K562 (cell line): ENCODE measurements around the gene CDHR1. TPM values are rescaled to one million over a fixed set of nuclear protein-coding genes. Genes with fewer than 3 reads are reported as not detected.

Source experiments
- ATAC-seq: fragments of 200-7000 bp; cut with Tn5 transposase; 3 replicates; pipeline ENCODE4 v1.9.1; 2020; ENCODE audit warnings: moderate library complexity
- BruUV-seq: library from RNA; stranded (reverse); fragments of 400-500 nt; replicated peaks from 2 replicates; lab custom pipeline; 2021; lab: Mats Ljungman, UMichigan
- CTCF ChIA-PET: fragments of 300-600 bp; formaldehyde crosslinking; extraction: SDS; loops from one replicate; lab custom pipeline; 2021; ENCODE audit warnings: low intra/inter-chr PET ratio; lab: Yijun Ruan, JAX
- POLR2A ChIA-PET: fragments of 300-600, 350-650 bp; sonication (Branson Sonifier 250); formaldehyde crosslinking; extraction: SDS; loops from one replicate; lab custom pipeline; 2021; ENCODE audit warnings: antibody characterized with exemption, inconsistent platforms; lab: Yijun Ruan, JAX
- DNase-seq, 4 experiments: peaks; one replicate each; pipeline versions ENCODE4 v3.0.0 to v3.0.0-alpha.2; 2011 to 2018; ENCODE audit warnings: low spot score in 3 of 4, mixed read lengths in 3 of 4; ENCODE audit errors: extremely low read depth in 1 of 4
- FAIRE-seq: peaks from 2 replicates; lab custom pipeline; 2011; peaks lifted over from hg19 to GRCh38; lab: Jason Lieb, UNC
- H2AFZ ChIP-seq: 2 replicates; pipeline ENCODE4 v1.6.0; 2011; ENCODE audit warnings: low read depth, low read length, control low read depth, inconsistent platforms
- H3K27ac ChIP-seq: fragments of 200-600 bp; 3 replicates; pipeline ENCODE4 v1.8.0; 2011; ENCODE audit warnings: low read depth, mild to moderate bottlenecking, control low read depth, inconsistent platforms, low read length, moderate library complexity, mixed read lengths; ENCODE audit errors: extremely low read depth
- H3K27me3 ChIP-seq, 2 experiments: fragments of 300-600 bp in 1 of 2; 2 replicates in 1 of 2; 3 replicates in 1 of 2; pipeline versions ENCODE4 v1.6.0 to v1.8.0; 2011; ENCODE audit warnings: inconsistent platforms in 2 of 2, low read length in 2 of 2, mild to moderate bottlenecking in 1 of 2, mixed read lengths in 1 of 2, moderate library complexity in 1 of 2; ENCODE audit not compliant: control insufficient read depth in 2 of 2, insufficient read depth in 2 of 2
- H3K36me3 ChIP-seq: fragments of 300-600 bp; 3 replicates; pipeline ENCODE4 v1.8.0; 2011; ENCODE audit warnings: mild to moderate bottlenecking, low read length, inconsistent platforms; ENCODE audit not compliant: control insufficient read depth, insufficient read depth
- H3K4me1 ChIP-seq, 2 experiments: fragments of 200-600 bp in 1 of 2; replicated peaks in 1 of 2; 2 replicates in 1 of 2; 3 replicates in 1 of 2; pipeline versions ENCODE4 v1.5.1 to v1.8.0; 2011; ENCODE audit warnings: inconsistent platforms in 2 of 2, low read length in 2 of 2, mild to moderate bottlenecking in 1 of 2, mixed read lengths in 1 of 2, moderate library complexity in 1 of 2; ENCODE audit not compliant: control insufficient read depth in 2 of 2, insufficient read depth in 2 of 2
- H3K4me2 ChIP-seq: 2 replicates; pipeline ENCODE4 v1.6.1; 2011; ENCODE audit warnings: low read length, control low read depth, inconsistent platforms, mixed read lengths; ENCODE audit not compliant: insufficient read depth
- H3K4me3 ChIP-seq: fragments of 200-600 bp; sonication (generic), shearing (Covaris generic); 2 replicates; pipeline ENCODE4 v1.5.1; 2016; ENCODE audit warnings: control low read depth, inconsistent platforms
- H3K79me2 ChIP-seq: fragments of 200-600 bp; 3 replicates; pipeline ENCODE4 v1.8.0; 2011; ENCODE audit warnings: low read length, inconsistent platforms; ENCODE audit not compliant: control insufficient read depth, insufficient read depth
- H3K9ac ChIP-seq, 2 experiments: 2 replicates each; pipeline versions ENCODE4 v1.6.0 to v1.6.1; 2011; ENCODE audit warnings: low read depth in 2 of 2, low read length in 2 of 2, control low read depth in 1 of 2, inconsistent platforms in 1 of 2, mild to moderate bottlenecking in 1 of 2, mixed read lengths in 1 of 2; ENCODE audit not compliant: insufficient read depth in 1 of 2
- H3K9me1 ChIP-seq: one replicate; pipeline ENCODE4 v1.6.0; 2011; ENCODE audit warnings: inconsistent platforms, mild to moderate bottlenecking, low read length, moderate library complexity; ENCODE audit not compliant: control insufficient read depth, insufficient read depth
- H3K9me3 ChIP-seq: replicated peaks from 2 replicates; pipeline ENCODE4 v1.5.1; 2011; ENCODE audit warnings: low read depth, low read length, inconsistent platforms; ENCODE audit not compliant: control insufficient read depth, insufficient read depth
- H4K20me1 ChIP-seq: replicated peaks from 2 replicates; pipeline ENCODE4 v1.6.1; 2011; ENCODE audit warnings: low read length, inconsistent platforms, mixed read lengths; ENCODE audit not compliant: control insufficient read depth, insufficient read depth
- CHAMP1 ChIP-seq: fragments of 450-650 bp; IDR thresholded peaks from 2 replicates; pipeline ENCODE4 v1.6.1; 2016; ENCODE audit warnings: mild to moderate bottlenecking
- ELK1 ChIP-seq: sonication (generic); formaldehyde crosslinking; IDR thresholded peaks from 2 replicates; pipeline ENCODE4 v1.8.1; 2022; ENCODE audit warnings: missing genetic modification reagents
- HNRNPH1 ChIP-seq: fragments of 200-400 bp; formaldehyde crosslinking; optimal IDR thresholded peaks from 2 replicates; pipeline ENCODE3; 2017; ENCODE audit warnings: low read depth, mild to moderate bottlenecking, low read length, moderate library complexity
- SRF ChIP-seq, 2 experiments: fragments of 250-450, 450-650 bp in 1 of 2; sonication (Bioruptor Pico) in 1 of 2; sonication (generic) in 1 of 2; formaldehyde crosslinking; IDR thresholded peaks; 2 replicates each; pipeline versions ENCODE4 v1.5.0 to v1.5.1; 2020 to 2022; ENCODE audit warnings: mild to moderate bottlenecking in 1 of 2, missing genetic modification reagents in 1 of 2
- ZNF12 ChIP-seq: sonication (generic); formaldehyde crosslinking; IDR thresholded peaks from 2 replicates; pipeline ENCODE4 v1.4.0; 2020; ENCODE audit warnings: mild to moderate bottlenecking, missing genetic modification reagents
- ZNF449 ChIP-seq: fragments of 250-450 bp; sonication (Bioruptor Pico); IDR thresholded peaks from 2 replicates; pipeline ENCODE4 v1.8.0; 2022; ENCODE audit warnings: moderate library complexity, mild to moderate bottlenecking, inconsistent platforms
- WGBS: fragments of 100-300 bp; shearing (Covaris generic); methylation state at CpG from one replicate; pipeline ENCODE4 v1.1.6; 2016; ENCODE audit warnings: low coverage, mixed read lengths; ENCODE audit not compliant: insufficient coverage; ENCODE audit errors: missing lambda C conversion rate; 5-methylcytosine and 5-hydroxymethylcytosine counted together
- in situ Hi-C: fragments of 300-500 bp; cut with MboI; formaldehyde crosslinking; loops from 4 replicates; pipeline ENCODE4 v1.15.0; 2018; ENCODE audit warnings: inconsistent platforms, mixed read lengths
- intact Hi-C: fragments of 100-400 bp; cut with micrococcal nuclease; formaldehyde crosslinking; loops from 2 replicates; pipeline ENCODE4 v1.14.2; 2022
- polyA plus RNA-seq, 8 experiments: library from polyadenylated mRNA; depleted of rRNA in 4 of 8; stranded (reverse) in 5 of 8; unstranded in 3 of 8; fragments of >200 nt; fragmentation: Nextera tagmentation in 2 of 8; fragmentation: Illumina TruSeq in 1 of 8; extraction: Ambion mirVana in 2 of 8; extraction: Trizol in 1 of 8; gene quantifications; 2 replicates each; pipeline versions ENCODE4 v1.2.1 to v1.2.3, GENCODE V29; 2011 to 2014; ENCODE audit warnings: inconsistent platforms in 1 of 8, missing spikeins in 1 of 8
- total RNA-seq, 7 experiments: library from RNA; depleted of rRNA in 6 of 7; stranded (reverse); fragments of >200 nt in 6 of 7; fragmentation: Illumina TruSeq in 2 of 7; extraction: Trizol in 2 of 7; gene quantifications; 2 replicates each; pipeline versions ENCODE4 v1.2.1 to v1.2.3, GENCODE V29; 2011 to 2021; ENCODE audit warnings: low replicate concordance in 1 of 7
- TF ChIP-seq, protein P1 (sequence below): sonication (generic); formaldehyde crosslinking; IDR thresholded peaks from 2 replicates; pipeline ENCODE4 v1.8.1; 2023; ENCODE audit warnings: mild to moderate bottlenecking, missing genetic modification reagents, moderate library complexity

Gene CDHR1
- total and polyA plus RNA-seq, 9 of the 15 experiments (the other 6 are each of a cell fraction or from before 2014, with no cell fraction given) = 0.03 to 0.99 (median 0.20) TPM

GRCh38 chr10:84262190-84262956 lies 68.0 kb downstream of the CDHR1 start (continued):
- TF ChIP-seq SRF (CRISPR knock-in tag; IDR thresholded peaks at IDR 0.05) (no peak), ZNF449 (CRISPR knock-in tag) (no peak), HNRNPH1 (no peak)
- TF ChIP-seq, protein P1, sequence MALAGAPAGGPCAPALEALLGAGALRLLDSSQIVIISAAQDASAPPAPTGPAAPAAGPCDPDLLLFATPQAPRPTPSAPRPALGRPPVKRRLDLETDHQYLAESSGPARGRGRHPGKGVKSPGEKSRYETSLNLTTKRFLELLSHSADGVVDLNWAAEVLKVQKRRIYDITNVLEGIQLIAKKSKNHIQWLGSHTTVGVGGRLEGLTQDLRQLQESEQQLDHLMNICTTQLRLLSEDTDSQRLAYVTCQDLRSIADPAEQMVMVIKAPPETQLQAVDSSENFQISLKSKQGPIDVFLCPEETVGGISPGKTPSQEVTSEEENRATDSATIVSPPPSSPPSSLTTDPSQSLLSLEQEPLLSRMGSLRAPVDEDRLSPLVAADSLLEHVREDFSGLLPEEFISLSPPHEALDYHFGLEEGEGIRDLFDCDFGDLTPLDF (CRISPR knock-in tag) = no peak

DNA sequence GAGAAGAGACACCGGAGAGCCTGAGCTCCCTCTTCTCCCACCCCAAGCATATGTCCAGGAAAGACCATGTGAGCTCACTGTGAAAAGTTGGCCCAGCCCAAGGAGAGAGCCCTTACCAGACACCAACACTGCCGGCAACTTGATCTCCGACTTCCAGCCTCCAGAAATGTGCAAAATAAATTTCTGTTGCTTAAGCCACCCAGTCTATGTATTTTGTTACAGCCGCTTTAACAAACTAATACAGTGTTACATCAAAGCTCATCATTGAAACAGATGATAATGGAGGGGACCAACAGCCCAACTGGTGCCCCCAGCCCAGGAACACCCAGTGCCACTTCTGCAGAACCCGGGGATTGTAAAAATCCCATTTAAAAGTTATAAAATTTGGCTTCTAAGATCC lies 69.4 kb downstream of the CDHR1 start:
- WGBS = 0% methylated on average over 5 of the region's 5 CpGs
- no peaks in the 10 kb centered on the region for H3K4me1 ChIP-seq
- no peak overlapping the region for H3K4me3 ChIP-seq
- in situ Hi-C loops = no loop called here
- ChIA-PET POLR2A (interaction anchor here (1.0 kb wide), 1 partner anchor 11 kb away, joined by 3 read pairs; no protein-coding TSS in a partner anchor), CTCF (interaction anchor here (1.8 to 6.4 kb wide), 2 partner anchors 111 to 275 kb away, joined by 13 to 97 read pairs; no protein-coding TSS in a partner anchor)
- no peak overlapping the region for H3K9ac ChIP-seq
- no peaks in the 10 kb centered on the region; the same call in 1 of the 2 replicates for H4K20me1 ChIP-seq
- H3K9me3 ChIP-seq = no peaks in the 10 kb centered on the region
- FAIRE-seq (no peak), ATAC-seq (no peak), DNase-seq (no peak)
- H3K27ac ChIP-seq = no peak overlapping the region
- no peaks in the 10 kb centered on the region for H3K9me1 ChIP-seq
- H3K79me2 ChIP-seq = no peaks in the 10 kb centered on the region
- TF ChIP-seq ELK1 (CRISPR knock-in tag) (no peak), CHAMP1 (no peak), ZNF12 (CRISPR knock-in tag) (peak; percentile 67; the same call in 1 of the 2 replicates)
- H3K36me3 ChIP-seq = no peaks in the 10 kb centered on the region
- intact Hi-C loops = loop anchor here (1.0 to 2.0 kb wide), 4 partner anchors 89 to 274 kb away; no protein-coding TSS in a partner anchor
- no peak overlapping the region for H2AFZ ChIP-seq
- no TSS peak for BruUV-seq
- H3K4me2 ChIP-seq = no peak overlapping the region
- H3K27me3 ChIP-seq = peaks cover 3 to 44% of the 10 kb centered on the region in 2 experiments; a peak in 2 of 5 replicates
